PFSK-1 (cell line): ENCODE data around the gene CASD1.

ENCODE experiments used
- FOXP2 ChIP-seq: optimal IDR thresholded peaks from 2 replicates; pipeline ENCODE3; 2011; ENCODE audit warnings: borderline replicate concordance, control low read depth, inconsistent platforms; ENCODE audit not compliant: insufficient read depth; ENCODE audit errors: extremely low read length, extremely low read depth
- POLR2AphosphoS5 ChIP-seq: IDR thresholded peaks from 2 replicates; pipeline ENCODE4 v1.6.1; 2012; ENCODE audit warnings: low read depth, mild to moderate bottlenecking, control low read depth, low read length, moderate library complexity
- REST ChIP-seq, 2 experiments: IDR thresholded peaks; 2 replicates each; pipeline versions ENCODE4 v1.6.1 to v1.8.0; 2011 to 2012; ENCODE audit warnings: low read depth in 2 of 2, low read length in 2 of 2, control low read depth in 1 of 2, inconsistent platforms in 1 of 2, mild to moderate bottlenecking in 1 of 2, moderate library complexity in 1 of 2; ENCODE audit not compliant: insufficient read depth in 1 of 2
- SIN3A ChIP-seq: IDR thresholded peaks from 2 replicates; pipeline ENCODE4 v1.6.1; 2012; ENCODE audit warnings: mild to moderate bottlenecking, low read length, moderate library complexity, borderline replicate concordance; ENCODE audit not compliant: insufficient read depth
- TAF1 ChIP-seq: IDR thresholded peaks from 2 replicates; pipeline ENCODE4 v1.6.1; 2012; ENCODE audit warnings: low read length, control low read depth, borderline replicate concordance; ENCODE audit not compliant: insufficient read depth

The CASD1 gene

GRCh38 chr7:94509887-94510581 lies 425 bp downstream of the CASD1 start:
- TF ChIP-seq FOXP2: peak; percentile 67
- no peak for TF ChIP-seq REST (IDR thresholded peaks at IDR 0.05; ENCODE audit: insufficient read depth in 1 of 2, low read depth in 2 of 2, low read length in 2 of 2)
- no peak for TF ChIP-seq POLR2AphosphoS5

DNA sequence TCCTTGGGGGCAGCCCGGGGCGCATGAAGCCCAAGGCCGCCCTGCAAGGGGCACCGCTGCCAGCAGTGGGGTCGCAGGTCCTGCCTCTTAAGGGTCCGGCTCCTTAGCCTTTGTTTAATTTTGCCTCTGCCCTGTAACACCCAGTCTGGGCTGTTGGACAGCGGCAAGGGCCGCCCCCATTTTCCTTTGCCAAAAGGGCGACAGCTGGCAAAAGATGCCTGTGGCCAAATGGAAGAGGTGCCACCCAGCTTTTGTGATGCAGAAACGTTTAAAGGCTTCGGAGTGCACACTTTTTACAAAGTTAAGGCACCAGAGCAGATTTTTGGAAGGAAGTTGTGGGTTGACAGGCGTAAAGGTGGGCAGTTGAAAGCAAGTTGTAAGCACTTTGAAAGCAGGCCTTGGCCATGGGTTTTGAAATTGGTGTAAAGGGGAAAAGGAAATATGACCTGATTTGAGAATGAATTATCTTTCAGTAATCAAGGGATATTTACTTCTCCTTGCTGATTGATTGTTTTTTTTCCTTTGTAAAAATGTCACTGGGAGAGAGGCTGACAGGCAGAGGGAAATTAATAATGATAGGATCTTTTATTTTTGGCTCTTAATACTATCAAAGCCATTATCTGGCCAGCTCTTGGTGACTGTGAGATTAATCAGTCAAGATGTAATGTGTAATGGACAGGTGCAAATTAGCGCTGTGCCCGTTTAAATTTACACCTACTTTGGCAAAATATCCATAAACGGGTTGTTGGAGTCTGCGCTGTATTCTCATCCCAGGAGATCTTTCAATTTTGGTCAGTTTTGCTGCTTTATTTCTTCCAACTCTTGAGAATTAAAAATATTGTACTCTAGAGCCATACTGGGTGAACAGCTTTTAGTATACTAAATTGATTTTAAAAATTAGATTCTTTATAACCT lies 1.2 kb downstream of the CASD1 start:
- no peak for TF ChIP-seq SIN3A
- peak; percentile 76 to 88 for TF ChIP-seq REST (IDR thresholded peaks at IDR 0.05; ENCODE audit: insufficient read depth in 1 of 2, low read depth in 2 of 2, low read length in 2 of 2)
- TF ChIP-seq POLR2AphosphoS5: no peak
- TF ChIP-seq TAF1: no peak

GRCh38 chr7:94511718-94512117 lies 2.1 kb downstream of the CASD1 start:
- TF ChIP-seq REST (IDR thresholded peaks at IDR 0.05; ENCODE audit: insufficient read depth in 1 of 2, low read depth in 2 of 2, low read length in 2 of 2) (no peak), POLR2AphosphoS5 (no peak), FOXP2 (no peak), TAF1 (no peak), SIN3A (no peak)

- no peak for TF ChIP-seq SIN3A
Measured at GRCh38 chr7:94512735-94513564, 3.3 kb downstream of the CASD1 start.

GRCh38 chr7:94513565-94513860 lies 3.9 kb downstream of the CASD1 start:
- TF ChIP-seq SIN3A (no peak), TAF1 (no peak), REST (IDR thresholded peaks at IDR 0.05; ENCODE audit: insufficient read depth in 1 of 2, low read depth in 2 of 2, low read length in 2 of 2) (no peak), FOXP2 (no peak)
